Testis (tissue), 2 donors: ENCODE results near the gene ARL14.

Experiments
- POLR2A ChIP-seq: fragments of 450-650 bp; IDR thresholded peaks from one replicate; pipeline ENCODE4 v1.6.1; 2017; ENCODE audit warnings: antibody characterized with exemption, mild to moderate bottlenecking, moderate library complexity
- TF ChIP-seq, protein P1 (sequence below), 3 experiments: fragments of 450-650 bp in 2 of 3; fragments of 200-600 bp in 1 of 3; sonication (generic) in 1 of 3; IDR thresholded peaks; one replicate each; pipeline ENCODE4 v1.5.1; 2016 to 2019; ENCODE audit warnings: antibody characterized with exemption in 3 of 3, mild to moderate bottlenecking in 2 of 3, moderate library complexity in 1 of 3

DNA sequence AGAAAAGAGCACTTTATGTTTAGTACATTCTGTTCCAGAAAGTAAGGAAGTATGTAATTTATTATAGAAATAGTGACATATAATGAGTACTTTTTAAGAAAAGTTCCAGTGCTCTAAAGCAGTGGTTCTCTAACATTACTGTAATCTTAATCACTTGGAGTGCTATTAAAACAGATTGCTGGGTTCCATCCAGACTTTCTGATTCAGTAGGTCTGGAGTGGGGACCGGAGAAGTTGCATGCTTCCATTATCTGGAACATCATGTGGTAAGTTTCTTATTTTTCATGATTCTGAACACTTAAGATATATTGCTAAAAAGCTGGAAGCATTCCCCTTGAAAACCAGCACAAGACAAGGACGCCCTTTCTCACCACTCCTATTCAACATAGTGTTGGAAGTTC is 47.5 kb upstream of the ARL14 start:
- TF ChIP-seq, protein P1, sequence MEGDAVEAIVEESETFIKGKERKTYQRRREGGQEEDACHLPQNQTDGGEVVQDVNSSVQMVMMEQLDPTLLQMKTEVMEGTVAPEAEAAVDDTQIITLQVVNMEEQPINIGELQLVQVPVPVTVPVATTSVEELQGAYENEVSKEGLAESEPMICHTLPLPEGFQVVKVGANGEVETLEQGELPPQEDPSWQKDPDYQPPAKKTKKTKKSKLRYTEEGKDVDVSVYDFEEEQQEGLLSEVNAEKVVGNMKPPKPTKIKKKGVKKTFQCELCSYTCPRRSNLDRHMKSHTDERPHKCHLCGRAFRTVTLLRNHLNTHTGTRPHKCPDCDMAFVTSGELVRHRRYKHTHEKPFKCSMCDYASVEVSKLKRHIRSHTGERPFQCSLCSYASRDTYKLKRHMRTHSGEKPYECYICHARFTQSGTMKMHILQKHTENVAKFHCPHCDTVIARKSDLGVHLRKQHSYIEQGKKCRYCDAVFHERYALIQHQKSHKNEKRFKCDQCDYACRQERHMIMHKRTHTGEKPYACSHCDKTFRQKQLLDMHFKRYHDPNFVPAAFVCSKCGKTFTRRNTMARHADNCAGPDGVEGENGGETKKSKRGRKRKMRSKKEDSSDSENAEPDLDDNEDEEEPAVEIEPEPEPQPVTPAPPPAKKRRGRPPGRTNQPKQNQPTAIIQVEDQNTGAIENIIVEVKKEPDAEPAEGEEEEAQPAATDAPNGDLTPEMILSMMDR (IDR thresholded peaks at IDR 0.05): no peak
- TF ChIP-seq POLR2A: no peak
